Measurements from ENCODE around the gene NRXN3.

DNA sequence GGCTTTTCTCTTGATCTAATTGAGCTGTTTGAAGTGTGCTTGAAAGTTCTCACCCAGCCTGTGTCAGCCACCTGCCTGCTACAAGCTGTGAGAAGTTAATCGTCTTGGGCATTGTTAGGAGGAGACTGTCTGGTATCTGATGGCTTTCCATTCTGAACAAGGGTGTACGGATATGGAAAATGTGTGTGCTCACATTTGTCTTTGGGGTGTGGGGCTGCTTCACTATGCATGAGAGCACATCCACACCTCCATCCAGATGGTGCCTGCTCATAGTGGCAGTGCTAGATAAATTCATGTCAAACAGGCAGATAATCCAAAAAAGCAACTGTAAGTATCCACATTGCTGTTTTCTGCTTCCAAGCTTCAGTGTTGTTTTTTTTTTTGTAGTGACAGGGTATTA is 1578.9 kb downstream of the NRXN3 start:
- TF ChIP-seq, protein P1, sequence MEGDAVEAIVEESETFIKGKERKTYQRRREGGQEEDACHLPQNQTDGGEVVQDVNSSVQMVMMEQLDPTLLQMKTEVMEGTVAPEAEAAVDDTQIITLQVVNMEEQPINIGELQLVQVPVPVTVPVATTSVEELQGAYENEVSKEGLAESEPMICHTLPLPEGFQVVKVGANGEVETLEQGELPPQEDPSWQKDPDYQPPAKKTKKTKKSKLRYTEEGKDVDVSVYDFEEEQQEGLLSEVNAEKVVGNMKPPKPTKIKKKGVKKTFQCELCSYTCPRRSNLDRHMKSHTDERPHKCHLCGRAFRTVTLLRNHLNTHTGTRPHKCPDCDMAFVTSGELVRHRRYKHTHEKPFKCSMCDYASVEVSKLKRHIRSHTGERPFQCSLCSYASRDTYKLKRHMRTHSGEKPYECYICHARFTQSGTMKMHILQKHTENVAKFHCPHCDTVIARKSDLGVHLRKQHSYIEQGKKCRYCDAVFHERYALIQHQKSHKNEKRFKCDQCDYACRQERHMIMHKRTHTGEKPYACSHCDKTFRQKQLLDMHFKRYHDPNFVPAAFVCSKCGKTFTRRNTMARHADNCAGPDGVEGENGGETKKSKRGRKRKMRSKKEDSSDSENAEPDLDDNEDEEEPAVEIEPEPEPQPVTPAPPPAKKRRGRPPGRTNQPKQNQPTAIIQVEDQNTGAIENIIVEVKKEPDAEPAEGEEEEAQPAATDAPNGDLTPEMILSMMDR (IDR thresholded peaks at IDR 0.05) = no peak
- no peak for TF ChIP-seq EZH2 (IDR thresholded peaks at IDR 0.05; ENCODE audit: borderline replicate concordance, insufficient read depth, low read depth, low read length, poor library complexity, severe bottlenecking)
